Astrocyte (in vitro differentiated cells and primary cell): ENCODE data around the gene HNRNPUL1. TPM values are rescaled to one million over a fixed set of nuclear protein-coding genes. Genes with fewer than 3 reads are reported as not detected.

ENCODE experiments used
- DNase-seq: peaks from one replicate; pipeline ENCODE4 v3.0.0-alpha.2; 2010; ENCODE audit warnings: low read depth
- FAIRE-seq: peaks from 2 replicates; lab custom pipeline; 2011; peaks lifted over from hg19 to GRCh38; lab: Jason Lieb, UNC
- H2AFZ ChIP-seq: 2 replicates; pipeline ENCODE4 v1.6.0; 2012; ENCODE audit warnings: low read depth, low read length, inconsistent platforms
- H3K27ac ChIP-seq: 2 replicates; pipeline ENCODE4 v1.5.1; 2011; ENCODE audit warnings: low read depth, low read length, inconsistent platforms
- H3K27me3 ChIP-seq: 2 replicates; pipeline ENCODE4 v1.6.0; 2011; ENCODE audit warnings: low read length, inconsistent platforms; ENCODE audit not compliant: insufficient read depth
- H3K36me3 ChIP-seq: 2 replicates; pipeline ENCODE4 v1.5.1; 2011; ENCODE audit warnings: low read length, inconsistent platforms; ENCODE audit not compliant: insufficient read depth
- H3K4me1 ChIP-seq: 2 replicates; pipeline ENCODE4 v1.5.1; 2011; ENCODE audit warnings: low read length, inconsistent platforms; ENCODE audit not compliant: insufficient read depth
- H3K4me2 ChIP-seq: 2 replicates; pipeline ENCODE4 v1.6.0; 2012; ENCODE audit warnings: low read length, inconsistent platforms
- H3K4me3 ChIP-seq: 2 replicates; pipeline ENCODE4 v1.5.1; 2011; ENCODE audit warnings: low read depth, mild to moderate bottlenecking, low read length, inconsistent platforms; ENCODE audit not compliant: insufficient read depth
- H3K79me2 ChIP-seq: 2 replicates; pipeline ENCODE4 v1.6.0; 2012; ENCODE audit warnings: mild to moderate bottlenecking, low read length, inconsistent platforms; ENCODE audit not compliant: insufficient read depth
- H3K9ac ChIP-seq: 2 replicates; pipeline ENCODE4 v1.6.0; 2012; ENCODE audit warnings: mild to moderate bottlenecking, low read length, inconsistent platforms
- H3K9me3 ChIP-seq: 2 replicates; pipeline ENCODE4 v1.5.1; 2012; ENCODE audit warnings: low read depth, mild to moderate bottlenecking, low read length, inconsistent platforms; ENCODE audit not compliant: insufficient read depth
- H4K20me1 ChIP-seq: 2 replicates; pipeline ENCODE4 v1.6.0; 2012; ENCODE audit warnings: low read length, inconsistent platforms; ENCODE audit not compliant: insufficient read depth
- H3K27ac Mint-ChIP-seq: one replicate; pipeline ENCODE4 v1.8.0; 2021; ENCODE audit warnings: mild to moderate bottlenecking, mixed read lengths; ENCODE audit not compliant: unreplicated experiment
- H3K27me3 Mint-ChIP-seq: one replicate; pipeline ENCODE4 v1.8.0; 2021; ENCODE audit warnings: low read depth, mixed read lengths; ENCODE audit not compliant: unreplicated experiment
- H3K36me3 Mint-ChIP-seq: one replicate; pipeline ENCODE4 v1.8.0; 2021; ENCODE audit warnings: low read depth, mixed read lengths; ENCODE audit not compliant: unreplicated experiment
- H3K4me1 Mint-ChIP-seq: one replicate; pipeline ENCODE4 v1.8.0; 2021; ENCODE audit warnings: low read depth, mixed read lengths; ENCODE audit not compliant: unreplicated experiment
- H3K4me3 Mint-ChIP-seq: one replicate; pipeline ENCODE4 v1.8.0; 2021; ENCODE audit warnings: mild to moderate bottlenecking, moderate library complexity, mixed read lengths; ENCODE audit not compliant: unreplicated experiment
- H3K9me3 Mint-ChIP-seq: one replicate; pipeline ENCODE4 v1.8.0; 2021; ENCODE audit warnings: mild to moderate bottlenecking, mixed read lengths; ENCODE audit not compliant: unreplicated experiment
- CTCF ChIP-seq: IDR thresholded peaks from 2 replicates; pipeline ENCODE4 v1.5.1; 2011; ENCODE audit warnings: low read depth, mild to moderate bottlenecking, inconsistent platforms, low read length, moderate library complexity; ENCODE audit not compliant: insufficient read depth
- EZH2 ChIP-seq: IDR thresholded peaks from 2 replicates; pipeline ENCODE4 v1.6.1; 2012; ENCODE audit warnings: mild to moderate bottlenecking, low read length, inconsistent platforms; ENCODE audit not compliant: insufficient read depth
- total RNA-seq: library from RNA; stranded (reverse); gene quantifications from 2 replicates; pipeline ENCODE4 v1.2.1, GENCODE V29; 2021

HNRNPUL1 gene
- total RNA-seq, 1 donor from 2014 or later = 174 TPM

- peaks cover 50% of the 10 kb centered on the region for H4K20me1 ChIP-seq
- H3K27me3 ChIP-seq = no peaks in the 10 kb centered on the region
- H3K9me3 Mint-ChIP-seq = no peaks in the 10 kb centered on the region
- peak within 1 kb of the TSS; percentile 95 for H3K9ac ChIP-seq
- peak within 1 kb of the TSS; percentile 97 for H3K4me2 ChIP-seq
- H3K4me1 Mint-ChIP-seq = peaks cover 33% of the 10 kb centered on the region
- peaks cover 44% of the 10 kb centered on the region for H3K79me2 ChIP-seq
- peaks cover 14% of the 10 kb centered on the region for H3K36me3 Mint-ChIP-seq
- TF ChIP-seq CTCF (no peak), EZH2 (no peak)
- H3K27me3 Mint-ChIP-seq = no peaks in the 10 kb centered on the region
- peaks cover 22% of the 10 kb centered on the region for H3K4me1 ChIP-seq
- peak within 1 kb of the TSS; percentile 99 for H3K4me3 Mint-ChIP-seq
- peak within 1 kb of the TSS; percentile 91 for H3K4me3 ChIP-seq
- no peaks in the 10 kb centered on the region for H3K9me3 ChIP-seq
- FAIRE-seq (no peak), DNase-seq (peak; percentile 82)
- peak within 1 kb of the TSS; percentile 100 for H3K27ac Mint-ChIP-seq
- peak within 1 kb of the TSS; percentile 69 for H2AFZ ChIP-seq
- peaks cover 24% of the 10 kb centered on the region for H3K36me3 ChIP-seq
- peak within 1 kb of the TSS; percentile 93 for H3K27ac ChIP-seq
These were observed 46.1 kb downstream of the HNRNPUL1 start, which contains the start of gene CCDC97 for GRCh38 chr19:41310033-41310831. CCDC97 (plus strand) TSS chr19:41310172; CDS start chr19:41310311, 139 bp downstream.

- Histone ChIP-seq H4K20me1 (peaks cover 51% of the 10 kb centered on the region), H3K4me1 (peaks cover 22% of the 10 kb centered on the region), H3K36me3 (peaks cover 19% of the 10 kb centered on the region), H3K9me3 (no peaks in the 10 kb centered on the region), H3K9ac (peak overlapping the region; percentile 95), H2AFZ (no peak overlapping the region), H3K27me3 (no peaks in the 10 kb centered on the region), H3K27ac (peak overlapping the region; percentile 93), H3K4me3 (peak overlapping the region; percentile 91), H3K4me2 (peak overlapping the region; percentile 97), H3K79me2 (peaks cover 44% of the 10 kb centered on the region)
- Mint-ChIP-seq H3K4me1 (peaks cover 33% of the 10 kb centered on the region), H3K27me3 (no peaks in the 10 kb centered on the region), H3K36me3 (peaks cover 15% of the 10 kb centered on the region), H3K9me3 (no peaks in the 10 kb centered on the region), H3K27ac (peak overlapping the region; percentile 100), H3K4me3 (peak overlapping the region; percentile 99)
- no peak for FAIRE-seq
- no peak for DNase-seq
- TF ChIP-seq EZH2 (no peak), CTCF (no peak)
These were observed 46.9 kb downstream of the HNRNPUL1 start for GRCh38 chr19:41311072-41311471.

DNA sequence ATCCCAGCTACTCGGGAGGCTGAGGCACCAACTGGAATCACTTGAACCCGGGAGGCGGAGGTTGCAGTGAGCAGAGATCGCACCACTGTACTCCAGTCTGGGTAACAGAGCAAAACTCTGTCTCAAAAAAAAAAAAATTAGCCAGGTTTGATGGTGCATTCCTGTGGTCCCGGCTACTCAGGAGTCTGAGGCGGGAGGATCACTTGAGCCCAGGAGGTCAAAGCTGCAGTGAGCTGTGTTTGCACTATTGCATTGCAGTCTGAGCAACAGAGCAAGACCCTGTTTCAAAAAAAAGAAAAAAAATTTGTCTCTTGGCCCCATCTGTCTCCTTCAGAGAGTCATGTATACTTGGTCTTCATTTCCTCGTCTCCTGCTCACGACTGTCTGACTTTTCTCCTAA, 47.4 kb downstream of the HNRNPUL1 start:
- peaks cover 21% of the 10 kb centered on the region for H3K36me3 ChIP-seq
- no peak overlapping the region for H3K4me3 ChIP-seq
- TF ChIP-seq EZH2 (no peak), CTCF (no peak)
- no peak overlapping the region for H3K27ac ChIP-seq
- Mint-ChIP-seq H3K27ac (peak overlapping the region; percentile 41), H3K27me3 (no peaks in the 10 kb centered on the region), H3K9me3 (no peaks in the 10 kb centered on the region), H3K4me3 (peak overlapping the region; percentile 99), H3K4me1 (peaks cover 33% of the 10 kb centered on the region), H3K36me3 (peaks cover 13% of the 10 kb centered on the region)
- peak overlapping the region; percentile 95 for H3K9ac ChIP-seq
- DNase-seq = no peak
- peaks cover 50% of the 10 kb centered on the region for H3K79me2 ChIP-seq
- FAIRE-seq = no peak
- peak overlapping the region; percentile 97 for H3K4me2 ChIP-seq
- no peak overlapping the region for H2AFZ ChIP-seq
- peaks cover 54% of the 10 kb centered on the region for H4K20me1 ChIP-seq
- H3K4me1 ChIP-seq = peaks cover 22% of the 10 kb centered on the region
- no peaks in the 10 kb centered on the region for H3K9me3 ChIP-seq
- H3K27me3 ChIP-seq = no peaks in the 10 kb centered on the region
